Neural progenitor cell (in vitro differentiated cells): ENCODE results near the gene LMCD1.

Source experiments
- EZH2phosphoT487 ChIP-seq: fragments of 200-600 bp; sonication (generic); IDR thresholded peaks from 2 replicates; pipeline ENCODE4 v1.6.1; 2017; ENCODE audit warnings: antibody characterized with exemption
- TF ChIP-seq, protein P1 (sequence below): fragments of 200-600 bp; sonication (generic); IDR thresholded peaks from 2 replicates; pipeline ENCODE4 v1.5.1; 2017; ENCODE audit warnings: antibody characterized with exemption, mild to moderate bottlenecking

DNA sequence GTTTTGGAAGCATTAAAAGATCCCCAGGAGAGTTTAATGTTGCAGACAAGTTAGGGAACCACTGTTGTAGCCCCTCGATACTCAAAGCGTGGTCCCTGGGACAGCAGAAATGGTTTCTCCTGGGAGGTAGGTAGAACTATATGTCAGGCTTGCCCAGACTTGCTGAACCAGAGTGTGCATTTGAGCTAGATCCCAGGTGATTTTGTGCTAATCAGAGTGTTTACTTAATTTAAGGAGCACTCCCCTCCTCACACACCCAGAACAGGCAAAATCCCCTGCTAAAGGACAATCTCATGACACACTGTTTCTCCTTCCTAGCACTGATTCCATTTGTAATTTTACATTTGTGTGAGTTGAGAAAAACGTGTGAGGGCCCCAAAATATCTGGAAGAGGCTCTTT lies 24.3 kb downstream of the LMCD1 start:
- TF ChIP-seq, protein P1, sequence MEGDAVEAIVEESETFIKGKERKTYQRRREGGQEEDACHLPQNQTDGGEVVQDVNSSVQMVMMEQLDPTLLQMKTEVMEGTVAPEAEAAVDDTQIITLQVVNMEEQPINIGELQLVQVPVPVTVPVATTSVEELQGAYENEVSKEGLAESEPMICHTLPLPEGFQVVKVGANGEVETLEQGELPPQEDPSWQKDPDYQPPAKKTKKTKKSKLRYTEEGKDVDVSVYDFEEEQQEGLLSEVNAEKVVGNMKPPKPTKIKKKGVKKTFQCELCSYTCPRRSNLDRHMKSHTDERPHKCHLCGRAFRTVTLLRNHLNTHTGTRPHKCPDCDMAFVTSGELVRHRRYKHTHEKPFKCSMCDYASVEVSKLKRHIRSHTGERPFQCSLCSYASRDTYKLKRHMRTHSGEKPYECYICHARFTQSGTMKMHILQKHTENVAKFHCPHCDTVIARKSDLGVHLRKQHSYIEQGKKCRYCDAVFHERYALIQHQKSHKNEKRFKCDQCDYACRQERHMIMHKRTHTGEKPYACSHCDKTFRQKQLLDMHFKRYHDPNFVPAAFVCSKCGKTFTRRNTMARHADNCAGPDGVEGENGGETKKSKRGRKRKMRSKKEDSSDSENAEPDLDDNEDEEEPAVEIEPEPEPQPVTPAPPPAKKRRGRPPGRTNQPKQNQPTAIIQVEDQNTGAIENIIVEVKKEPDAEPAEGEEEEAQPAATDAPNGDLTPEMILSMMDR = no peak
- TF ChIP-seq EZH2phosphoT487 = no peak
